ENCODE data around the gene STK32B. TPM values are rescaled to one million over a fixed set of nuclear protein-coding genes. Genes with fewer than 3 reads are reported as not detected.

The STK32B gene
- total and polyA plus RNA-seq, 9 of the 15 experiments (the other 6 are each of a cell fraction or from before 2014, with no cell fraction given), result 0.03 to 0.20 (median 0.07) TPM; not detected in 2

DNA sequence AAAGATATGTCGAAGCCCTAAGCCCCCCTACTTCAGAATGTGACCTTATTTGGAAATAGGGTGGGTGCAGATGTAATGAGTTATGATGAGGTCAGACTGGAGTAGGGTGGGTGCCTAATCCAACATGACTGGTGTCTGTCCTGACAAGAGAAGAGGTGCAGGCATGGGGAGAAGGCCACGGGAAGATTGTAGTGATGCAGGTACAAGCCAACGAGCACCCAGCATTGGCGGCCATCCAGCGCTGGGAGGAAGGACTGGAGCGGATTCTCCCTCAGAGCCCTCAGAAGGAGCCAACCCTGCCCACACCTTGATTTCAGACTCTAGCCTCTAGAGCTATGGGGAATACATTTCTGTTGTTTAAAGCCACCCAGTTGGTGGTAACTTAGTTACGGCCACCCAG is 419.9 kb downstream of the STK32B start:
- ChIA-PET CTCF (ENCODE audit: low intra/inter-chr PET ratio) (no interaction called here), POLR2A (no interaction called here)
- H3K4me1 ChIP-seq (replicated peaks in 1 of 2; ENCODE audit: control insufficient read depth in 2 of 2, insufficient read depth in 2 of 2, low read length in 2 of 2), result no peaks in the 10 kb centered on the region
- no peak for DNase-seq (ENCODE audit: extremely low read depth in 1 of 4, low spot score in 3 of 4)
- no peak for TF ChIP-seq ATF3 (IDR thresholded peaks at IDR 0.05)
- TF ChIP-seq ATF3 (CRISPR knock-in tag; conservative IDR thresholded peaks at IDR 0.05), result no peak
- no peak for TF ChIP-seq ZNF764 (CRISPR knock-in tag; IDR thresholded peaks at IDR 0.05; ENCODE audit: low read depth)
- TF ChIP-seq HDAC2 (IDR thresholded peaks at IDR 0.05), result no peak
- TF ChIP-seq DACH1 (IDR thresholded peaks at IDR 0.05; ENCODE audit: partially characterized antibody), result no peak
- no peak for TF ChIP-seq TAF7 (tag; IDR thresholded peaks at IDR 0.05)
- TF ChIP-seq ZKSCAN3 (CRISPR knock-in tag; IDR thresholded peaks at IDR 0.05), result no peak
- no peak for TF ChIP-seq HNRNPH1 (optimal IDR thresholded peaks at IDR 0.05; ENCODE audit: low read depth, low read length)
- TF ChIP-seq CTCFL (IDR thresholded peaks at IDR 0.05; ENCODE audit: borderline replicate concordance, insufficient read depth, low read depth, low read length, poor library complexity, severe bottlenecking), result no peak
- TF ChIP-seq ZNF79 (CRISPR knock-in tag; IDR thresholded peaks at IDR 0.05; ENCODE audit: low read depth), result no peak
- TF ChIP-seq TCF3 (CRISPR knock-in tag; IDR thresholded peaks at IDR 0.05), result no peak
- no peak for TF ChIP-seq CTCF (IDR thresholded peaks at IDR 0.05 in 2 of 3, conservative IDR thresholded peaks at IDR 0.05 in 1 of 3; ENCODE audit: insufficient read depth in 2 of 3, low read depth in 1 of 3, low read length in 3 of 3)
- no peak for TF ChIP-seq BRD9 (IDR thresholded peaks at IDR 0.05; ENCODE audit: low read depth, partially characterized antibody)
- H3K9me3 ChIP-seq (replicated peaks; ENCODE audit: control insufficient read depth, insufficient read depth, low read depth, low read length), result no peaks in the 10 kb centered on the region
- ATAC-seq, result no peak
- H3K27me3 ChIP-seq (ENCODE audit: control insufficient read depth in 2 of 2, insufficient read depth in 2 of 2, low read length in 2 of 2), result peaks cover 0 to 46% of the 10 kb centered on the region in 2 experiments; a peak in 2 of 5 replicates
- no peaks in the 10 kb centered on the region for H3K36me3 ChIP-seq (ENCODE audit: control insufficient read depth, insufficient read depth, low read length)
- H3K9ac ChIP-seq (ENCODE audit: insufficient read depth in 1 of 2, low read depth in 2 of 2, low read length in 2 of 2), result no peak overlapping the region
- H3K4me3 ChIP-seq, result no peak overlapping the region
- H3K9me1 ChIP-seq (ENCODE audit: control insufficient read depth, insufficient read depth, low read length), result no peaks in the 10 kb centered on the region
- no peak overlapping the region for H2AFZ ChIP-seq (ENCODE audit: low read depth, low read length)
- BruUV-seq (replicated peaks), result no TSS peak
- intact Hi-C loops (cut with micrococcal nuclease), result no loop called here
- H3K4me2 ChIP-seq (ENCODE audit: insufficient read depth, low read length), result no peak overlapping the region
- WGBS (ENCODE audit: insufficient coverage, low coverage, missing lambda C conversion rate), result under 1% methylated on average over 7 of the region's 7 CpGs
- no peaks in the 10 kb centered on the region for H3K79me2 ChIP-seq (ENCODE audit: control insufficient read depth, insufficient read depth, low read length)
- no peak overlapping the region for H3K27ac ChIP-seq (ENCODE audit: extremely low read depth, low read depth, low read length)
- no peaks in the 10 kb centered on the region for H4K20me1 ChIP-seq (replicated peaks; ENCODE audit: control insufficient read depth, insufficient read depth, low read length)
- in situ Hi-C loops (cut with MboI), result no loop called here
- FAIRE-seq, result no peak
